K562 (cell line): ENCODE measurements around the gene ZNF800. TPM values are rescaled to one million over a fixed set of nuclear protein-coding genes. Genes with fewer than 3 reads are reported as not detected.

Experiments used
- DMBX1 ChIP-seq: fragments of 250-450 bp; sonication (Bioruptor Pico); IDR thresholded peaks from 2 replicates; pipeline ENCODE4 v1.8.0; 2022; ENCODE audit warnings: inconsistent platforms, mild to moderate bottlenecking, moderate library complexity, borderline replicate concordance
- EHMT2 ChIP-seq: fragments of 450-650 bp; IDR thresholded peaks from 2 replicates; pipeline ENCODE4 v1.6.1; 2018; ENCODE audit warnings: antibody characterized with exemption
- NCOR1 ChIP-seq: fragments of 450-650 bp; IDR thresholded peaks from 2 replicates; pipeline ENCODE4 v1.6.1; 2016; ENCODE audit warnings: mild to moderate bottlenecking, moderate library complexity
- NFXL1 ChIP-seq: fragments of 450-650 bp; formaldehyde crosslinking; IDR thresholded peaks from 2 replicates; pipeline ENCODE4 v1.4.0; 2021; ENCODE audit warnings: mild to moderate bottlenecking
- RBM39 ChIP-seq: fragments of 200-400 bp; formaldehyde crosslinking; optimal IDR thresholded peaks from 2 replicates; pipeline ENCODE3; 2018; ENCODE audit warnings: low read depth, low read length
- polyA plus RNA-seq, 8 experiments: library from polyadenylated mRNA; depleted of rRNA in 4 of 8; stranded (reverse) in 5 of 8; unstranded in 3 of 8; fragments of >200 nt; fragmentation: Nextera tagmentation in 2 of 8; fragmentation: Illumina TruSeq in 1 of 8; extraction: Ambion mirVana in 2 of 8; extraction: Trizol in 1 of 8; gene quantifications; 2 replicates each; pipeline versions ENCODE4 v1.2.1 to v1.2.3, GENCODE V29; 2011 to 2014; ENCODE audit warnings: inconsistent platforms in 1 of 8, missing spikeins in 1 of 8
- total RNA-seq, 7 experiments: library from RNA; depleted of rRNA in 6 of 7; stranded (reverse); fragments of >200 nt in 6 of 7; fragmentation: Illumina TruSeq in 2 of 7; extraction: Trizol in 2 of 7; gene quantifications; 2 replicates each; pipeline versions ENCODE4 v1.2.1 to v1.2.3, GENCODE V29; 2011 to 2021; ENCODE audit warnings: low replicate concordance in 1 of 7
- TF ChIP-seq, protein P1 (sequence below), 2 experiments: fragments of 450-650 bp in 1 of 2; sonication (generic) in 1 of 2; formaldehyde crosslinking in 1 of 2; IDR thresholded peaks; 2 replicates each; pipeline versions ENCODE4 v1.7.1 to v1.9.0; 2016 to 2022; ENCODE audit warnings: inconsistent platforms in 1 of 2, mild to moderate bottlenecking in 1 of 2, missing genetic modification reagents in 1 of 2
- TF ChIP-seq, protein P2 (sequence below): fragments of 450-650 bp; formaldehyde crosslinking; IDR thresholded peaks from 2 replicates; pipeline ENCODE4 v1.4.0; 2022; ENCODE audit warnings: mild to moderate bottlenecking, moderate library complexity
- TF ChIP-seq, protein P3 (sequence below): fragments of 450-650 bp; IDR thresholded peaks from 2 replicates; pipeline ENCODE4 v1.6.1; 2017; ENCODE audit warnings: antibody characterized with exemption, mild to moderate bottlenecking

ZNF800 gene
- total and polyA plus RNA-seq, 9 of the 15 experiments (the other 6 are each of a cell fraction or from before 2014, with no cell fraction given), result 7.5 to 58.3 (median 33.4) TPM

DNA sequence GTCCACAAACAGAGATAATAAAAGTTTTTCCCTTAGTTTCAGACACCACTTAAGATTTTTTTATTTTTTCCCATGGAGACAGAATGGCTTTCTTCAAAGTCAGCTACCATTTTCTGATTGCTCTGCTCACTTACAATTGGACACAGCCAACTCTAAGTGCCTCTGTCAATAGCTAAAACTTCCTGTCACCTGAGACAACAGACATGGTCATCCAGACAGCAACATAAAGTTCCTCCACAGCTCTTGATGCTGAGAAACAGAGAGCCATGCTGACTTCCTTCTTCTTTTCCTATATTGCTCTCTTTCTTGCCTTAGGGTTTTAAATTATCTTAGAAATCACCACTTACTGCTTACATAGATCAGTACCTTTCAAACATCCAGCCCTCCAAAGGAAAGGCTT is 12.0 kb downstream of the ZNF800 start (continued):
- TF ChIP-seq, protein P1, sequence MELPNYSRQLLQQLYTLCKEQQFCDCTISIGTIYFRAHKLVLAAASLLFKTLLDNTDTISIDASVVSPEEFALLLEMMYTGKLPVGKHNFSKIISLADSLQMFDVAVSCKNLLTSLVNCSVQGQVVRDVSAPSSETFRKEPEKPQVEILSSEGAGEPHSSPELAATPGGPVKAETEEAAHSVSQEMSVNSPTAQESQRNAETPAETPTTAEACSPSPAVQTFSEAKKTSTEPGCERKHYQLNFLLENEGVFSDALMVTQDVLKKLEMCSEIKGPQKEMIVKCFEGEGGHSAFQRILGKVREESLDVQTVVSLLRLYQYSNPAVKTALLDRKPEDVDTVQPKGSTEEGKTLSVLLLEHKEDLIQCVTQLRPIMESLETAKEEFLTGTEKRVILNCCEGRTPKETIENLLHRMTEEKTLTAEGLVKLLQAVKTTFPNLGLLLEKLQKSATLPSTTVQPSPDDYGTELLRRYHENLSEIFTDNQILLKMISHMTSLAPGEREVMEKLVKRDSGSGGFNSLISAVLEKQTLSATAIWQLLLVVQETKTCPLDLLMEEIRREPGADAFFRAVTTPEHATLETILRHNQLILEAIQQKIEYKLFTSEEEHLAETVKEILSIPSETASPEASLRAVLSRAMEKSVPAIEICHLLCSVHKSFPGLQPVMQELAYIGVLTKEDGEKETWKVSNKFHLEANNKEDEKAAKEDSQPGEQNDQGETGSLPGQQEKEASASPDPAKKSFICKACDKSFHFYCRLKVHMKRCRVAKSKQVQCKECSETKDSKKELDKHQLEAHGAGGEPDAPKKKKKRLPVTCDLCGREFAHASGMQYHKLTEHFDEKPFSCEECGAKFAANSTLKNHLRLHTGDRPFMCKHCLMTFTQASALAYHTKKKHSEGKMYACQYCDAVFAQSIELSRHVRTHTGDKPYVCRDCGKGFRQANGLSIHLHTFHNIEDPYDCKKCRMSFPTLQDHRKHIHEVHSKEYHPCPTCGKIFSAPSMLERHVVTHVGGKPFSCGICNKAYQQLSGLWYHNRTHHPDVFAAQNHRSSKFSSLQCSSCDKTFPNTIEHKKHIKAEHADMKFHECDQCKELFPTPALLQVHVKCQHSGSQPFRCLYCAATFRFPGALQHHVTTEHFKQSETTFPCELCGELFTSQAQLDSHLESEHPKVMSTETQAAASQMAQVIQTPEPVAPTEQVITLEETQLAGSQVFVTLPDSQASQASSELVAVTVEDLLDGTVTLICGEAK (IDR thresholded peaks at IDR 0.05), result 0 out of 2 replicates have a peak, but pooled peaks have one; percentile 21
- TF ChIP-seq, protein P1 (CRISPR knock-in tag; IDR thresholded peaks at IDR 0.05), result no peak
- no peak for TF ChIP-seq DMBX1
- 0 out of 2 replicates have a peak, but pooled peaks have one; percentile 40 for TF ChIP-seq EHMT2
- no peak for TF ChIP-seq NFXL1 (CRISPR knock-in tag)
- no peak for TF ChIP-seq NCOR1
- TF ChIP-seq, protein P2, sequence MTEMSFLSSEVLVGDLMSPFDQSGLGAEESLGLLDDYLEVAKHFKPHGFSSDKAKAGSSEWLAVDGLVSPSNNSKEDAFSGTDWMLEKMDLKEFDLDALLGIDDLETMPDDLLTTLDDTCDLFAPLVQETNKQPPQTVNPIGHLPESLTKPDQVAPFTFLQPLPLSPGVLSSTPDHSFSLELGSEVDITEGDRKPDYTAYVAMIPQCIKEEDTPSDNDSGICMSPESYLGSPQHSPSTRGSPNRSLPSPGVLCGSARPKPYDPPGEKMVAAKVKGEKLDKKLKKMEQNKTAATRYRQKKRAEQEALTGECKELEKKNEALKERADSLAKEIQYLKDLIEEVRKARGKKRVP (CRISPR knock-in tag), result no peak
- TF ChIP-seq RBM39, result no peak
- TF ChIP-seq, protein P3, sequence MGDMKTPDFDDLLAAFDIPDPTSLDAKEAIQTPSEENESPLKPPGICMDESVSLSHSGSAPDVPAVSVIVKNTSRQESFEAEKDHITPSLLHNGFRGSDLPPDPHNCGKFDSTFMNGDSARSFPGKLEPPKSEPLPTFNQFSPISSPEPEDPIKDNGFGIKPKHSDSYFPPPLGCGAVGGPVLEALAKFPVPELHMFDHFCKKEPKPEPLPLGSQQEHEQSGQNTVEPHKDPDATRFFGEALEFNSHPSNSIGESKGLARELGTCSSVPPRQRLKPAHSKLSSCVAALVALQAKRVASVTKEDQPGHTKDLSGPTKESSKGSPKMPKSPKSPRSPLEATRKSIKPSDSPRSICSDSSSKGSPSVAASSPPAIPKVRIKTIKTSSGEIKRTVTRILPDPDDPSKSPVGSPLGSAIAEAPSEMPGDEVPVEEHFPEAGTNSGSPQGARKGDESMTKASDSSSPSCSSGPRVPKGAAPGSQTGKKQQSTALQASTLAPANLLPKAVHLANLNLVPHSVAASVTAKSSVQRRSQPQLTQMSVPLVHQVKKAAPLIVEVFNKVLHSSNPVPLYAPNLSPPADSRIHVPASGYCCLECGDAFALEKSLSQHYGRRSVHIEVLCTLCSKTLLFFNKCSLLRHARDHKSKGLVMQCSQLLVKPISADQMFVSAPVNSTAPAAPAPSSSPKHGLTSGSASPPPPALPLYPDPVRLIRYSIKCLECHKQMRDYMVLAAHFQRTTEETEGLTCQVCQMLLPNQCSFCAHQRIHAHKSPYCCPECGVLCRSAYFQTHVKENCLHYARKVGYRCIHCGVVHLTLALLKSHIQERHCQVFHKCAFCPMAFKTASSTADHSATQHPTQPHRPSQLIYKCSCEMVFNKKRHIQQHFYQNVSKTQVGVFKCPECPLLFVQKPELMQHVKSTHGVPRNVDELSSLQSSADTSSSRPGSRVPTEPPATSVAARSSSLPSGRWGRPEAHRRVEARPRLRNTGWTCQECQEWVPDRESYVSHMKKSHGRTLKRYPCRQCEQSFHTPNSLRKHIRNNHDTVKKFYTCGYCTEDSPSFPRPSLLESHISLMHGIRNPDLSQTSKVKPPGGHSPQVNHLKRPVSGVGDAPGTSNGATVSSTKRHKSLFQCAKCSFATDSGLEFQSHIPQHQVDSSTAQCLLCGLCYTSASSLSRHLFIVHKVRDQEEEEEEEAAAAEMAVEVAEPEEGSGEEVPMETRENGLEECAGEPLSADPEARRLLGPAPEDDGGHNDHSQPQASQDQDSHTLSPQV, result no peak
